Glutamatergic neuron (in vitro differentiated cells): ENCODE results near the gene HS6ST1. TPM values are rescaled to one million over a fixed set of nuclear protein-coding genes. Genes with fewer than 3 reads are reported as not detected.

ENCODE experiments used
- DNase-seq: peaks from one replicate; pipeline ENCODE4 v3.0.0; 2022
- H3K27ac Mint-ChIP-seq: one replicate; pipeline ENCODE4 v1.8.0; 2020; ENCODE audit warnings: mild to moderate bottlenecking, mixed read lengths, inconsistent platforms; ENCODE audit not compliant: unreplicated experiment
- H3K27me3 Mint-ChIP-seq: one replicate; pipeline ENCODE4 v1.8.0; 2020; ENCODE audit warnings: mild to moderate bottlenecking, moderate library complexity, mixed read lengths, inconsistent platforms; ENCODE audit not compliant: unreplicated experiment
- H3K36me3 Mint-ChIP-seq: one replicate; pipeline ENCODE4 v1.8.0; 2020; ENCODE audit warnings: mild to moderate bottlenecking, mixed read lengths, inconsistent platforms; ENCODE audit not compliant: unreplicated experiment
- H3K4me1 Mint-ChIP-seq: one replicate; pipeline ENCODE4 v1.8.0; 2020; ENCODE audit warnings: mild to moderate bottlenecking, low read depth, mixed read lengths, inconsistent platforms; ENCODE audit not compliant: unreplicated experiment
- H3K4me3 Mint-ChIP-seq: one replicate; pipeline ENCODE4 v1.8.0; 2020; ENCODE audit warnings: mild to moderate bottlenecking, mixed read lengths, inconsistent platforms; ENCODE audit not compliant: unreplicated experiment
- H3K9me3 Mint-ChIP-seq: one replicate; pipeline ENCODE4 v1.8.0; 2020; ENCODE audit warnings: mild to moderate bottlenecking, moderate library complexity, mixed read lengths, inconsistent platforms; ENCODE audit not compliant: unreplicated experiment
- total RNA-seq: library from RNA; stranded (reverse); fragmentation: NEBNext Ultra II Directional; extraction: Animal tissue kit (Norgen Biotek cat#: 25700); gene quantifications from one replicate; pipeline ENCODE4 v1.2.1, GENCODE V29; 2021; ENCODE audit not compliant: unreplicated experiment
- TF ChIP-seq, protein P1 (sequence below): fragments of 200-600 bp; sonication (generic); IDR thresholded peaks from one replicate; pipeline ENCODE4 v1.5.0; 2021; ENCODE audit not compliant: partially characterized antibody, unreplicated experiment

The HS6ST1 gene
- total RNA-seq, 1 donor from 2014 or later, result 173 TPM

GRCh38 chr2:128360711-128361110 is 42.0 kb upstream of the HS6ST1 start:
- TF ChIP-seq, protein P1, sequence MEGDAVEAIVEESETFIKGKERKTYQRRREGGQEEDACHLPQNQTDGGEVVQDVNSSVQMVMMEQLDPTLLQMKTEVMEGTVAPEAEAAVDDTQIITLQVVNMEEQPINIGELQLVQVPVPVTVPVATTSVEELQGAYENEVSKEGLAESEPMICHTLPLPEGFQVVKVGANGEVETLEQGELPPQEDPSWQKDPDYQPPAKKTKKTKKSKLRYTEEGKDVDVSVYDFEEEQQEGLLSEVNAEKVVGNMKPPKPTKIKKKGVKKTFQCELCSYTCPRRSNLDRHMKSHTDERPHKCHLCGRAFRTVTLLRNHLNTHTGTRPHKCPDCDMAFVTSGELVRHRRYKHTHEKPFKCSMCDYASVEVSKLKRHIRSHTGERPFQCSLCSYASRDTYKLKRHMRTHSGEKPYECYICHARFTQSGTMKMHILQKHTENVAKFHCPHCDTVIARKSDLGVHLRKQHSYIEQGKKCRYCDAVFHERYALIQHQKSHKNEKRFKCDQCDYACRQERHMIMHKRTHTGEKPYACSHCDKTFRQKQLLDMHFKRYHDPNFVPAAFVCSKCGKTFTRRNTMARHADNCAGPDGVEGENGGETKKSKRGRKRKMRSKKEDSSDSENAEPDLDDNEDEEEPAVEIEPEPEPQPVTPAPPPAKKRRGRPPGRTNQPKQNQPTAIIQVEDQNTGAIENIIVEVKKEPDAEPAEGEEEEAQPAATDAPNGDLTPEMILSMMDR, result no peak
- Mint-ChIP-seq H3K4me1 (peaks cover 18% of the 10 kb centered on the region), H3K27me3 (peaks cover 8% of the 10 kb centered on the region), H3K9me3 (peaks cover 3% of the 10 kb centered on the region), H3K27ac (no peak overlapping the region), H3K36me3 (no peaks in the 10 kb centered on the region), H3K4me3 (no peak overlapping the region)
- DNase-seq, result no peak

GRCh38 chr2:128359841-128360240 is 41.2 kb upstream of the HS6ST1 start:
- Mint-ChIP-seq H3K27ac (no peak overlapping the region), H3K4me3 (no peak overlapping the region), H3K36me3 (peaks cover 1% of the 10 kb centered on the region), H3K27me3 (peaks cover 8% of the 10 kb centered on the region), H3K4me1 (peaks cover 18% of the 10 kb centered on the region), H3K9me3 (peaks cover 2% of the 10 kb centered on the region)
- DNase-seq, result no peak
- TF ChIP-seq, protein P1, result no peak

GRCh38 chr2:128358941-128359731 is 40.5 kb upstream of the HS6ST1 start:
- no peak for DNase-seq
- TF ChIP-seq, protein P1, result no peak
- Mint-ChIP-seq H3K27ac (no peak overlapping the region), H3K4me3 (no peak overlapping the region), H3K4me1 (peaks cover 18% of the 10 kb centered on the region), H3K27me3 (peaks cover 8% of the 10 kb centered on the region), H3K36me3 (peaks cover 5% of the 10 kb centered on the region), H3K9me3 (peaks cover 2% of the 10 kb centered on the region)

DNA sequence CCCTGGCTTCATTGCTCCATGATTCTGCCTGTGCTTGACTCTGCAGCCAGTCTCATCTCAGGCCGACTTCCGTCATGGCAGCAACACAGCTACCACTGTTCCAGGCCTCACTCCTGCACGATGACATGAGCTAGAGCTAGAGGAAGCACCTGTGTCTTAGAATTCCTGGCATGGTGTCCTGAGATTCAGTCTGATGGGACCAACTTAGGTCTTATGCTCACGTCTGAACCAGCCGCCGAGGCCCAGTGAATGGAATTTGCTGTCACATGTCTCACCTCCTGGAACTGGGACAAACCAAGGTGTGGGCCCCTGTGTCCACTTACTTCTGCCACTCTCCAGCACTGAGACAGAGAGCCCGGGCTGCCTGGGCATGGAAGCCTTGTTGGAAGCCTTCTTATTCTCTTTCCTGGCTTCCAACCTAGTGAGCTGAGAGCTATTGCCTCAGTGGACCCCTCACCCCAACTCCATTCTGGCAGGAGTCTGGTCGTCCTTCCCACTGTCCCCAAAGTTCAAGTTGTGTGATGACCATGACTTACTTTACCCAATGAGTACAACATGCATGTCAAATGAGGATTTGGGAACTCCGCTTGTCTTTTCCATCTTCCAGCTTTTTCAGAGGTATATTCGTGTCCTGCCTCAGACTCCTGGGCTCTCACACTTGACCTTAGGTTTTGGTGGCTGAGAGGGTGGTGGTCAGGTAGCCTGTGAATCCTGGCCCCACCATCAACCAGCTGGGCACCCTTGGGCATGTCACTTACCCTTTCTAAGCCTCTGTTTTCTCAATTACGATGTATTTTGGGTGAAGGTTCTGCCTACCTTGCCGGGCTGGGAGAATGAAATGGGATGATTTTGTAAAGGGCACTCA is 39.1 kb upstream of the HS6ST1 start:
- H3K27ac Mint-ChIP-seq, result no peak overlapping the region
- H3K27me3 Mint-ChIP-seq, result peaks cover 11% of the 10 kb centered on the region
- no peak overlapping the region for H3K4me3 Mint-ChIP-seq
- H3K4me1 Mint-ChIP-seq, result peaks cover 18% of the 10 kb centered on the region
- H3K9me3 Mint-ChIP-seq, result peaks cover 2% of the 10 kb centered on the region
- H3K36me3 Mint-ChIP-seq, result peaks cover 5% of the 10 kb centered on the region
- TF ChIP-seq, protein P1, result no peak
- no peak for DNase-seq
